SK-N-DZ (cell line): ENCODE data around the gene ING5.

Experiments used
- DNase-seq: peaks from one replicate; pipeline ENCODE4 v3.0.0-alpha.2; 2015; ENCODE audit warnings: low spot score

ING5 gene

GRCh38 chr2:241672243-241673188 lies 29.3 kb upstream of the ING5 start:
- no peak for DNase-seq

GRCh38 chr2:241673189-241673663 lies 28.6 kb upstream of the ING5 start:
- no peak for DNase-seq

DNA sequence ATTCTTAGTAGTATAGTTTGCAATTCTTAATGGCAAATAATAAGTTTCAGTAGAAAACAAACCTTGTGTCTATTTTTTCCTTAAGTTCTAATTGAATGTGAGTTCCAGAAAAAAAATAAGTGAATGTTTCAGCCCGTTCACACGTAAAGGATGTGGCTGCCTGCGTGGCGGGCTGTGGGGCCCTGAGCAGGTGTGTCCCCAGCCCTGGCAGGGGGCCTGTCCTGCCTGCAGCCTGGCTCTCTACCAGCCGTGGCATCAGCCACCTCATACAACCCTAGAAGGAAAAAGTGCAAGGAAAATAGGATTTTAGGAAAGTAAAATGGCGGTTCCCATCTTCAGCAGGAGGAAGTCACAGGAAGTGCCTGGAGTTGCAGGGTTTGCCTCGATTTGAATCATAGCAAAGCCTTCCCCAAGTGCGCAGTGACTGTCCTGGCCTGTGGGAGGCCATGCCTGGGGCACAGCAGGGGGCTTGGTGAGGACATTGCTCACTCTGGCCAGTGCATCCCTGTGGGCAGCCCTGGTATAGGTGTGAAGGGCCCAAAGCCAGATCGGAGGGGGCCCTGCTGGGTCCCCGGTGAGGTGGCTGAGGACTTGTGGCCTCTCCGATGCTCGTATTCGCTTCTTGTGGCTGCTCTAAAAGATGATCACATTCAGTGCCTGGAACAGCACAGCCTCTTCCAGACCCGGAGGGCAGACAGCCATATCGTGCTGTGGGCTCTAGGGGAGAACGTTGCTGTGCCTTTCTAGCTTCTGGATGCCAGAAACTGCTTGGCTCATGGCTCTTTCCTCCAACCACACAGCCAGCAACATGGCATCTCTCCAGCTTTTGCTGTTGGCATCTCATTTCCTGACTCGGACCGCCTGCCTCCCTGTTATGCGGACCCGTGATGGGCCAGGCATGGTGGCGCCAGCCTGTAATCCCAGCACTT lies 27.8 kb upstream of the ING5 start:
- DNase-seq, result no peak

DNA sequence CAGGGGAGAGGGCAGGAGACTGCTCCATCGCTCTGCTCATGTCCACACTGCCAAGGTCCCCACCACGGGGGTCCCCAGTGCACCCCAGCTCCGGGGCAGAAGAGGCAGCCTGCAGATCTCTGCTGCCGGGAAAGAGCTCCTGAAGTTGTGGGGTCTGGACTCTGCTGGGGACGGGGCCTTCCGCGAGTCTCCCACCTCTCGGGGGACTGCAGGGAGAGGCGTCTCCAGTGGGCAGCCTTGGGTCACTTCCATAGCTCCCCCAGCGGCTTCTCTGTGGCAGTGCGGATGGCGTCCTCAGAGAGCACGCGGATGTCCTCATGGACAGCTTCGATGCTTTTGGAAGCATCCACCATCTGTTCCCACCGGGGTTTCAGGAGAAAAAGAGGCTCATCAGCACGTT lies 26.0 kb upstream of the ING5 start:
- no peak for DNase-seq

GRCh38 chr2:241676665-241677064 lies 25.2 kb upstream of the ING5 start:
- DNase-seq, result no peak

DNA sequence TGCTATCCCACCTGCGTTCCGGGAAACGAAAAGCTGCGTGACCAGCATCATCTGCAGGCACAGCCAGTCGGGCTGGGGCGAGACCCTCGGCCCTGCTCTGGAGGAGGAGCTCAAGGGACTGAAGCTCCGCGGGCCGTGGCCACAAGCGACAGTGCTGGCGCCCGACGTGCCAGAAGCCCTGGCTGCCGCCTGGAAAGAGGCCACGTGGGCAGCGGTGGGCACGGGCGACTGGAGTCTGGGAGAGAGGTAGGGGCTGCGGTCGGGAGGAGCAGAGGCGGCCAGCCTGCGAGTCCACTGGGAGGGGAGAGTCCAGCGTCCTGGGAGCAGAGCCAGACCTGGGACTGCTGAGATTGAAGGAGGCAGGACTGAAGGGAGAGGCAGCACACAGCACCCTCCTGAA lies 24.4 kb upstream of the ING5 start:
- no peak for DNase-seq

- no peak for DNase-seq
Observed at GRCh38 chr2:241678307-241678706, 23.5 kb upstream of the ING5 start.

- DNase-seq, result no peak
Observed at GRCh38 chr2:241678784-241679540, 22.9 kb upstream of the ING5 start.

DNA sequence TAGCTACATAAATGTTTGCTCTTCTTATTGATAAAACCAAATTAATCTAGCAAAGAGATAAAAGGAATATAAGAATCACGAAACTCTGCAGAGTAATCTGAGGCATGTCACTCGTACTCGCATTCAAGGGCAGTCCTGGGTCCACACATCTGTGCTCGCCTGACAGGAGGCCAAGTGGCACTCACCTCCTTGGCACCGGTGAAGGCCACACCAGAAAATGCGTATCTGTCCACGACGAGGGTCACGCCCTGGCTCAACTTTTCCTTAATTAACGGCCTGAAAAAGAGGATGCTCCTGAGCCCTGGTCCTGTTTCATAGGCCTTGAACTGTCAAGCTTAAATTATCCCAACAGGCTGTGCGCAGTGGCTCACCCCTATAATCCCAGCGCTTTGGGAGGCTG lies 21.8 kb upstream of the ING5 start:
- DNase-seq, result no peak

DNA sequence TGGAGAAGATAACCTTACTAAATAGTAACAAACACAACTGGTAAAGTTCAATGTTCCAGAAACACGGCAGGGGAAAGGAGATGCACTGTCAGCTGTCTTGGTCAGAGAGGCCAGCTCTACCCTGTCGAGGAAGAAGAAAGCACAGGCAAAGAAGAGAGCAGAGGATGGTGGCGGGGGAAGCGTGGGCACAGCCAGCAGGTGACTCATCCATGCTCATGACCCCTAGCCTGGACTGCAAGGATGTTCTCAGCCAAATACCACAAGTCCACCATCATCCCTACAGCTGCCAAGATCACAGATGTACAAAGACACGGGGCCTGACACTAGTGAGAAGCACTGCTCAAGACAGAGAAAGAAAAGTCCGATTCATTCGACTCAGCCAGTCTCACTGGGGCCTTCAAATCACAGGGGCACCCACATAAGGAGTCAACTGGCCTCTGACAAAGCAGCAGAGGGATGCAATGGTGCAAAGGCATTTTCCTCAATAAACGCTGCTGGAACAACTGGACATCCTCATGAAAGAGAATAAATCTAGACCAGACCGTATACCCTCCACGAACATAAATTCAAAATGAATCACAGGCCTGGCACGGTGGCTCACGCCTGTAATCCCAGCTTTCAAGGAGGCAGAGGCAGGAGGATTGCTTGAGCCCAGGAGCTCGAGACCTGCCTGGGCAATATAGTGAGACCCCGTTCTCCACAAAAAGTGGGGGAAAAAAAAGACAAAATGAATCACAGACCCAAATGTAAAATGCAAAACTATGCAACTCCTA lies 20.8 kb upstream of the ING5 start:
- DNase-seq, result no peak

- no peak for DNase-seq
Observed at GRCh38 chr2:241686324-241686649, 15.6 kb upstream of the ING5 start.

GRCh38 chr2:241686650-241687425 lies 15.0 kb upstream of the ING5 start, which contains the start of gene DTYMK:
Gene DTYMK (minus strand): TSS chr2:241686815. CDS start chr2:241686783, 32 bp downstream.
- DNase-seq, result peak; percentile 95

- no peak for DNase-seq
Observed at GRCh38 chr2:241689306-241689705, 12.5 kb upstream of the ING5 start.

DNA sequence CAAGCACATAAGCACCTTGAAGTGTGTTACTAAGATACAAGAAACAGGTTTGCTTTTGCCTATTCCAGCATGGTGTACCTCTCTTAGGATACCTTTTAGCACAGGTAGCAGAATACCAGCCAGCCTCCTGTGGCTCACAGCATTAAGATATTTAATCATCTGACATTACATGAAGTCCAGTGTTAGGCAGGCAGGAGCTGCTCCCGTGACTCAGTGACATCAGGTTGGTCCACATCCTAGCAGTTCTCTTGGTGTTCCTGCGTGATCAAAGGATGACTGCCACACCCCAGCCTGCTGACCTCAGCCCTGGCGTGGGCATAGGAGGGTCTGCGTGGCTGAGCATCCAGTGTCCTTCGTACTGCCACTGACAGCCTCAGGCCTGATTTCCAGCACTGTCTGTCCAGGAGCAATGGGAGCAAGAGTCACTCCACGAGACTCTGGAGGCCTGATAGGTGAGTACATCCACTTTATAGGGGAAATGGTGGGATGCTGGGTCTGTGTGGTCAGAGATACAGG lies 11.6 kb upstream of the ING5 start:
- no peak for DNase-seq

DNA sequence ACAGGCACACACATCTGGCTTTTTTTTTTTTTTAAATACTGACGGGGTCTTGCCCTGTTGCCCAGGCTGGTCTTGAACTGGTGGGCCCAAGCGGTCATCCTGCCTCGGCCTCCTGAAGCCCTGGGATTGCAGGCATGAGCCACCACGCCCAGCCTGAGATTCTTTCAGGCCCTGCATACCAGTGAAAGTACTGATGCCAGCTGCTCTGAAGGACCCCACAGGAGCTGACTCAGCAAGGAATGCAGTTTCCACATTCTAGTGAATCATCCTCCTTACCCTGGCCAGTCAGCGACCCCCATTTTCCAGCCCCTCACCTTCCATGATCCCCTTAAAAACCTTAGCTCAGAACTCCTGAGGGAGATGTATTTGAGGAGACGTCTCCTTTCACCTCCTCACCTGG lies 9.4 kb upstream of the ING5 start:
- no peak for DNase-seq

DNA sequence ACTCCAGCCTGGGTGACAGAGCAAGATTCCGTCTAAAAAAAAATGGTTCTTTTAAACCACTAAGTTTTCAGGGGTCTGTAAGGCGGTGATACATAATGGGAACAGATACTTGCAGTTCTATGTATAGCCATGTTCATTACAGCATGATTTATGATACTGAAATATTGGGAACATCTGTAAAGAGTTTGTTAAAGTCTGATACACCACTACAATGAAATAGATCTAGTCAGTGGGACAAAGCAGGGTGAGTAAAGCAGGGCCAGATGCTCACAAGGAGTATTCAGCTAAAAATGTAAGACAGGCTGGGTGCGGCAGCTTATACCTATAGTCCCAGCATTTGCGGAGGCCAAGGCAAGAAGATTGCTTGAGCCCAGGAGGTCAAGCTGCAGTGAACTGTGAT lies 6.2 kb upstream of the ING5 start:
- DNase-seq, result no peak

DNA sequence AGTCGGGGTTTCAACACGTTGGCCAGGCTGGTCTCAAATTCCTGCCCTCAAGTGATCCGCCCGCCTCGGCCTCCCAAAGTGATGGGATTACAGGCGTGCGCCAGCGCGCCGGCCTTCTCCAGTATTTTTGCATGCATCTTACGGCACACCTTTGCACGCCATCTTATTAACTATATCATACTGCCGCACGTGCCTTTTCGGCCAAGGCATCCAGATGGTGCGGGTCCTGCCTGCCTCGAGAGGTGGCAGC lies 765 bp upstream of the ING5 start:
- no peak for DNase-seq

DNA sequence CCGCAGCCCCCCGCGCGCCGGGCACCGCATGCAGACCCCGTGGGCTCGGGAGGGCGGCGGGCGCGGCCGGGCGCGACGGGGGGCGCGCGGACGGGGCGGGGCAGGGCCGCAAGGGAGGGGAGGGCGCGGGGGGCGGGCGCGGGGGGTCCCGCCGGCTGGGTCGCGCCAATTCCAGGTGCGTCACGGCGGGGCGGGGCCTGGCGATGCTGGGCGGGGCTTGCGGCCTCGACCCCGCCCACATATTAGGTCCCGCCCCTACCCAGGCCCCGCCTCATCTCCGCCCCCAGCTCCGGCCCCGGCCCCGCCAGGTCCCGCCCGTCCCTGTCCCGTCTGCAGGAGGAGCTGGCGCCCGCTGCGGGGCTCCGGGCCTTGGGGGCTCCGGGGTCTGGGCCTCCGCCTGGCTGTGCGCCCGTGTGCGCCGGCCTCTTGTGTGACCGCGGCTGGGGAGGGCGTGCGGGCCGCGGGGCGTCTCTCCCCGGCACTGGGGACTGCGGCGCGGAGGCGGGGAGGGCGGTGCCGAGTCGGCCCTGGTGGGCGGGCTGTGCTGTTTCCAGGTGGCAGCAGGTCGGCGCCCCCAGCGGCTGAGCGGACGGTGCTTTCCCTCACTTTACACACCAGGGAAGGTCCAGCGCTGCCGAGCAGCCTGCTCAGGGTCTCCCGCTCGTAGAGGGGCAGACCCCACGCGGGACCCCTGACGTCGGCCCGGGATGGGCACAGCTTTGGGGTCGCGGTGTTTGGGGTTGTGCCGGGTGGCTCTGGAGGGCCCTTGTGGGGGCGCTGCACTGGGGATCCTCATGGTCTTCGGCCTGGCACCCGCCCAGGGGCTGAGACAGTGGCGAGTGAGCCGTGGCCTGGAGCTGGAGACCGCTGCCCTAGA lies 554 bp downstream of the ING5 start:
- DNase-seq, result peak; percentile 89

DNA sequence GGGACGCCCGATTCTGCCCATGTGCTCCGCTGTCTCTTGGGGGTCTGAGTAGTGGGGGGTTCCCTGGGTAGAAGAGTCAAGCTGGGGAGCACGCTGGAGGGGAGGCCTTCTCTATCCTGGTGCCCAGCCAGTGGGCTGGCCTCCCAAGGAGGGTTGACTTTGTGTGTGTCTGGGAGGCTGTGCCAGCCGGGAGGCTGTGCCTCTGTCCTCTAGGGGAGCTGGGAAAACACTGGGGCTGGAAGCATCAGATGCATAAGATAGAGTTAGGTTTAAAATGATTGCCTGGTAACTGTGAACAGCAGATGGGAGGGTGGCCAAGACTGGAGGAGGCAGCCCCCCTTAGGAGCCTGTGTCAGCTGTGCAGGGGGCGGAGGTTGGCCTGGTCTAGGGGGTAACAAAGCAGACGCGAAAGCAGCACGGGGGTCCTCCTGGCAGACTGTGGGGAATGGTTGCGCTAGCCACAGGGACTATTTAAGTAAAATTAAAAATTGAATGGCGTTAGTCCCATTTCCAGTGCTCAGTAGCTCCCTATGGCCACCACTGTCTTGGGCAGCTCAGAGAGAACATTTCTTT lies 1.3 kb downstream of the ING5 start:
- peak; percentile 41 for DNase-seq
